Endothelial cell of umbilical vein (primary cell): ENCODE data around the gene SLC1A3. TPM values are rescaled to one million over a fixed set of nuclear protein-coding genes. Genes with fewer than 3 reads are reported as not detected.

Experiments used
- BruUV-seq: library from RNA; stranded (reverse); fragments of 400-500 nt; replicated peaks from 2 replicates; lab custom pipeline; 2021; lab: Mats Ljungman, UMichigan
- CTCF ChIA-PET: fragments of 300-600, 350-600 bp; sonication (Branson Sonifier 250); formaldehyde crosslinking; loops from one replicate; lab custom pipeline; 2021; ENCODE audit warnings: antibody characterized with exemption, inconsistent platforms; lab: Charles Lee
- POLR2A ChIA-PET: fragments of 300-600, 350-600 bp; sonication (Branson Sonifier 250); formaldehyde crosslinking; loops from one replicate; lab custom pipeline; 2021; ENCODE audit warnings: antibody characterized with exemption, inconsistent platforms; lab: Charles Lee
- DNase-seq: peaks from one replicate; pipeline ENCODE4 v3.0.0-alpha.2; 2011; ENCODE audit warnings: low read depth, low spot score
- FAIRE-seq: peaks from 2 replicates; lab custom pipeline; 2011; peaks lifted over from hg19 to GRCh38; lab: Jason Lieb, UNC
- H2AFZ ChIP-seq: 2 replicates; pipeline ENCODE4 v1.6.0; 2012; ENCODE audit warnings: low read depth, low read length, control low read depth, inconsistent platforms
- H3K27ac ChIP-seq: 2 replicates; pipeline ENCODE4 v1.5.1; 2011; ENCODE audit warnings: low read depth, mild to moderate bottlenecking, control low read depth, low read length, moderate library complexity; ENCODE audit not compliant: insufficient read depth
- H3K27me3 ChIP-seq, 2 experiments: 2 replicates each; pipeline versions ENCODE4 v1.6.0 to v1.6.1; 2011; ENCODE audit warnings: low read length in 2 of 2, mixed read lengths in 1 of 2; ENCODE audit not compliant: control insufficient read depth in 2 of 2, insufficient read depth in 2 of 2
- H3K36me3 ChIP-seq, 2 experiments: 2 replicates in 1 of 2; 3 replicates in 1 of 2; pipeline ENCODE4 v1.5.1; 2011; ENCODE audit warnings: low read length in 2 of 2, mild to moderate bottlenecking in 1 of 2, moderate library complexity in 1 of 2; ENCODE audit not compliant: control insufficient read depth in 2 of 2, insufficient read depth in 2 of 2; ENCODE audit errors: extremely low read depth in 1 of 2
- H3K4me1 ChIP-seq: 3 replicates; pipeline ENCODE4 v1.5.1; 2011; ENCODE audit warnings: mild to moderate bottlenecking, low read length; ENCODE audit not compliant: control insufficient read depth, insufficient read depth; ENCODE audit errors: extremely low read depth
- H3K4me2 ChIP-seq: 2 replicates; pipeline ENCODE4 v1.6.1; 2011; ENCODE audit warnings: low read length, control low read depth, mixed read lengths; ENCODE audit not compliant: insufficient read depth
- H3K4me3 ChIP-seq, 3 experiments: fragments of 200-600 bp in 1 of 3; sonication (generic), shearing (Covaris generic) in 1 of 3; replicated peaks in 1 of 3; 2 replicates each; pipeline ENCODE4 v1.5.1; 2011 to 2016; ENCODE audit warnings: control low read depth in 3 of 3, low read length in 3 of 3, mild to moderate bottlenecking in 2 of 3, inconsistent platforms in 1 of 3, low read depth in 1 of 3, moderate library complexity in 1 of 3; ENCODE audit not compliant: insufficient read depth in 1 of 3
- H3K79me2 ChIP-seq: 2 replicates; pipeline ENCODE4 v1.6.0; 2012; ENCODE audit warnings: low read length, inconsistent platforms; ENCODE audit not compliant: control insufficient read depth, insufficient read depth
- H3K9ac ChIP-seq: replicated peaks from 2 replicates; pipeline ENCODE3; 2011; ENCODE audit warnings: low read length, control low read depth; ENCODE audit not compliant: insufficient read depth; ENCODE audit errors: extremely low read depth
- H3K9me1 ChIP-seq: replicated peaks from 3 replicates; pipeline ENCODE4 v1.6.0; 2011; ENCODE audit warnings: mild to moderate bottlenecking, low read length; ENCODE audit not compliant: control insufficient read depth, insufficient read depth; ENCODE audit errors: extremely low read depth
- H3K9me3 ChIP-seq: replicated peaks from 2 replicates; pipeline ENCODE4 v1.5.1; 2012; ENCODE audit warnings: low read length, inconsistent platforms; ENCODE audit not compliant: control insufficient read depth, insufficient read depth
- H4K20me1 ChIP-seq: replicated peaks from 2 replicates; pipeline ENCODE3; 2011; ENCODE audit warnings: mild to moderate bottlenecking, low read length; ENCODE audit not compliant: control insufficient read depth, insufficient read depth; ENCODE audit errors: extremely low read depth
- CTCF ChIP-seq, 2 donors: IDR thresholded peaks; 1 replicate in 1 of 2; 2 replicates in 1 of 2; pipeline ENCODE4 v1.5.1; 2011; ENCODE audit warnings: low read length in 2 of 2, mild to moderate bottlenecking in 2 of 2, moderate library complexity in 2 of 2, control low read depth in 1 of 2, inconsistent platforms in 1 of 2, low read depth in 1 of 2; ENCODE audit not compliant: insufficient read depth in 1 of 2; ENCODE audit errors: extremely low read depth in 1 of 2
- EZH2 ChIP-seq: IDR thresholded peaks from 2 replicates; pipeline ENCODE4 v1.6.1; 2012; ENCODE audit warnings: borderline replicate concordance, low read depth, mild to moderate bottlenecking, moderate library complexity, low read length, inconsistent platforms; ENCODE audit not compliant: severe bottlenecking
- FOS ChIP-seq: IDR thresholded peaks from 2 replicates; pipeline ENCODE4 v1.6.1; 2011; ENCODE audit warnings: mild to moderate bottlenecking, low read length, moderate library complexity, borderline replicate concordance; ENCODE audit not compliant: insufficient read depth
- GATA2 ChIP-seq: IDR thresholded peaks from 2 replicates; pipeline ENCODE4 v1.7.0; 2011; ENCODE audit warnings: low read depth, mild to moderate bottlenecking, moderate library complexity, mixed read lengths, low read length; ENCODE audit not compliant: insufficient read length, insufficient read depth
- JUN ChIP-seq: IDR thresholded peaks from 2 replicates; pipeline ENCODE4 v1.6.1; 2011; ENCODE audit warnings: borderline replicate concordance, low read depth; ENCODE audit not compliant: insufficient read length, insufficient read depth
- MYC ChIP-seq: IDR thresholded peaks from one replicate; pipeline ENCODE4 v1.6.1; 2011; ENCODE audit warnings: mild to moderate bottlenecking, low read depth, low read length
- POLR2A ChIP-seq: IDR thresholded peaks from 2 replicates; pipeline ENCODE4 v1.6.1; 2012; ENCODE audit warnings: low read depth, mild to moderate bottlenecking, control low read depth, low read length
- POLR2AphosphoS5 ChIP-seq: IDR thresholded peaks from 2 replicates; pipeline ENCODE4 v1.6.1; 2012; ENCODE audit warnings: low read depth, mild to moderate bottlenecking, control low read depth, low read length, moderate library complexity; ENCODE audit not compliant: insufficient read depth
- dilution Hi-C: fragments of 300-500 bp; cut with MboI; formaldehyde crosslinking; loops from one replicate; pipeline ENCODE4 v1.15.0; 2019; ENCODE audit warnings: low sequenced_read_pairs; ENCODE audit not compliant: extremely low pct_ligation_motif_present
- intact Hi-C: fragments of 100-400 bp; cut with micrococcal nuclease; formaldehyde crosslinking; loops from one replicate; pipeline ENCODE4 v1.10.0; 2022
- polyA plus RNA-seq, 4 experiments: library from polyadenylated mRNA; depleted of rRNA in 3 of 4; stranded (reverse) in 3 of 4; unstranded in 1 of 4; fragments of >200 nt; gene quantifications; 2 replicates each; pipeline versions ENCODE4 v1.2.1 to v1.2.3, GENCODE V29; 2011 to 2012; ENCODE audit warnings: missing spikeins in 1 of 4
- total RNA-seq: library from RNA; stranded (reverse); gene quantifications from 2 replicates; pipeline ENCODE4 v1.2.3, GENCODE V29; 2021
- TF ChIP-seq, protein P1 (sequence below): IDR thresholded peaks from 2 replicates; pipeline ENCODE4 v1.6.1; 2011; ENCODE audit not compliant: insufficient read depth, insufficient read length

SLC1A3 gene
- total and polyA plus RNA-seq, 2 donors (not counting 3 experiments of a cell fraction or from before 2014, with no cell fraction given) = 0.36 TPM; not detected in 1

DNA sequence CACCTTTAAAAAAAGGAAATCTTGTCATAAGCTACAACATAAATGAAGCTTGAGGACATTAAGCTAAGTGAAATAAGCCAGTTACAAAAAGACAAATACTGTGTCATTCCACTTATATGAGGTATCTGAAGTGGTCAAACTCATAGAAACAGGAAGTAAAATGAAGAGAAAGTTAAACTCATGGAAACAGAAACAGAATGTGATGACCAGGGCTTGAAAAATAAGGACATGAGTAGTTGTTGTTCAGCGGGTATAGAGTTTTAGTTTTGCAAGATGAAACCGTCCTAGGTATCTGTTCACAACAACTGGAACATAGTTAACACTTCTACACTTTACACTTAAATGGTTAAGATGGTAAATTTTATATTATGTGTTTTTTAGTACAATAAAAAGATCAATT lies 47.8 kb upstream of the SLC1A3 start:
- Histone ChIP-seq H3K4me3 (no peak overlapping the region), H3K79me2 (no peaks in the 10 kb centered on the region), H2AFZ (no peak overlapping the region), H3K9me3 (no peaks in the 10 kb centered on the region), H3K36me3 (no peaks in the 10 kb centered on the region), H3K4me1 (no peaks in the 10 kb centered on the region), H3K9ac (no peak overlapping the region), H3K9me1 (no peaks in the 10 kb centered on the region), H3K27ac (no peak overlapping the region), H3K4me2 (no peak overlapping the region), H3K27me3 (no peaks in the 10 kb centered on the region), H4K20me1 (no peaks in the 10 kb centered on the region)
- dilution Hi-C loops = no loop called here
- DNase-seq = no peak
- TF ChIP-seq POLR2AphosphoS5 = no peak
- TF ChIP-seq, protein P1, sequence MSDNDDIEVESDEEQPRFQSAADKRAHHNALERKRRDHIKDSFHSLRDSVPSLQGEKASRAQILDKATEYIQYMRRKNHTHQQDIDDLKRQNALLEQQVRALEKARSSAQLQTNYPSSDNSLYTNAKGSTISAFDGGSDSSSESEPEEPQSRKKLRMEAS = no peak
- no peak for TF ChIP-seq GATA2
- no peak for TF ChIP-seq EZH2
- no peak for TF ChIP-seq FOS
- no peak for TF ChIP-seq CTCF (IDR thresholded peaks at IDR 0.05; ENCODE audit: extremely low read depth in 1 of 2, insufficient read depth in 1 of 2, low read depth in 1 of 2, low read length in 2 of 2)
- TF ChIP-seq MYC = no peak
- TF ChIP-seq POLR2A = no peak
- no peak for TF ChIP-seq JUN
- no TSS peak for BruUV-seq
- ChIA-PET POLR2A (no interaction called here), CTCF (no interaction called here)
- FAIRE-seq = no peak
- intact Hi-C loops = no loop called here
